Measurements from ENCODE around the gene GADD45GIP1. TPM values are rescaled to one million over a fixed set of nuclear protein-coding genes. Genes with fewer than 3 reads are reported as not detected.

GADD45GIP1 gene
- total RNA-seq, 3 donors from 2014 or later (not counting 1 experiment from before 2014, with no cell fraction given): 5.3 to 7.1 (median 5.7) TPM

GRCh38 chr19:12994701-12995595 is 37.9 kb upstream of the GADD45GIP1 start, which contains the start of gene NFIX:
TSS of gene NFIX (plus strand) at chr19:12995475. CDS start at chr19:12995838, 363 bp downstream.
- peak within 1 kb of the TSS; percentile 33 for H3K4me3 ChIP-seq (ENCODE audit: low read length)
- Mint-ChIP-seq H3K27me3 (ENCODE audit: low read depth in 2 of 2) (peaks cover 16 to 43% of the 10 kb centered on the region in 2 donors), H3K36me3 (no peaks in the 10 kb centered on the region), H3K4me1 (peaks cover 6 to 11% of the 10 kb centered on the region in 2 donors), H3K4me3 (peak within 1 kb of the TSS; percentile 91), H3K27ac (peak within 1 kb of the TSS; percentile 60 to 85), H3K9me3 (no peaks in the 10 kb centered on the region)
- no peaks in the 10 kb centered on the region for H3K36me3 ChIP-seq (ENCODE audit: control insufficient read depth, insufficient read depth, low read length)
- intact Hi-C loops (cut with micrococcal nuclease): no loop called here
- WGBS (ENCODE audit: insufficient coverage): 9% methylated on average over 84 of the region's 84 CpGs
- ATAC-seq (peak; percentile 46 to 67 (median 59)), DNase-seq (peak; percentile 60 to 66)
- H3K27ac ChIP-seq (ENCODE audit: low read length): no peak within 1 kb of the TSS
- no peaks in the 10 kb centered on the region for H3K9me3 ChIP-seq (ENCODE audit: control insufficient read depth, insufficient read depth, low read length)
- peaks cover 12% of the 10 kb centered on the region for H3K4me1 ChIP-seq (ENCODE audit: control insufficient read depth, insufficient read depth, low read length)
- H3K27me3 ChIP-seq (ENCODE audit: control insufficient read depth, insufficient read depth, low read length): peaks cover 5% of the 10 kb centered on the region
- TF ChIP-seq CTCF (IDR thresholded peaks at IDR 0.05): no peak

- 95% methylated on average over 7 of the region's 7 CpGs for WGBS (ENCODE audit: insufficient coverage)
- H3K4me3 ChIP-seq (ENCODE audit: low read length): no peak overlapping the region
- no peak for TF ChIP-seq CTCF (IDR thresholded peaks at IDR 0.05)
- H3K4me1 Mint-ChIP-seq: peaks cover 6 to 11% of the 10 kb centered on the region in 2 donors
- intact Hi-C loops (cut with micrococcal nuclease): no loop called here
- no peak overlapping the region for H3K4me3 Mint-ChIP-seq
- DNase-seq (no peak), ATAC-seq (no peak)
- peaks cover 12% of the 10 kb centered on the region for H3K4me1 ChIP-seq (ENCODE audit: control insufficient read depth, insufficient read depth, low read length)
- peaks cover 5% of the 10 kb centered on the region for H3K27me3 ChIP-seq (ENCODE audit: control insufficient read depth, insufficient read depth, low read length)
- no peaks in the 10 kb centered on the region for H3K9me3 Mint-ChIP-seq
- no peaks in the 10 kb centered on the region for H3K36me3 Mint-ChIP-seq
- H3K27ac Mint-ChIP-seq: no peak overlapping the region
- no peaks in the 10 kb centered on the region for H3K36me3 ChIP-seq (ENCODE audit: control insufficient read depth, insufficient read depth, low read length)
- no peaks in the 10 kb centered on the region for H3K9me3 ChIP-seq (ENCODE audit: control insufficient read depth, insufficient read depth, low read length)
- H3K27me3 Mint-ChIP-seq (ENCODE audit: low read depth in 2 of 2): peaks cover 10 to 33% of the 10 kb centered on the region in 2 donors
- H3K27ac ChIP-seq (ENCODE audit: low read length): no peak overlapping the region
Measured at GRCh38 chr19:12993562-12993961, 36.5 kb upstream of the GADD45GIP1 start.

- no peak for TF ChIP-seq CTCF (IDR thresholded peaks at IDR 0.05)
- Histone ChIP-seq H3K9me3 (ENCODE audit: control insufficient read depth, insufficient read depth, low read length) (no peaks in the 10 kb centered on the region), H3K4me3 (ENCODE audit: low read length) (no peak overlapping the region), H3K27ac (ENCODE audit: low read length) (no peak overlapping the region), H3K36me3 (ENCODE audit: control insufficient read depth, insufficient read depth, low read length) (no peaks in the 10 kb centered on the region), H3K4me1 (ENCODE audit: control insufficient read depth, insufficient read depth, low read length) (peaks cover 12% of the 10 kb centered on the region), H3K27me3 (ENCODE audit: control insufficient read depth, insufficient read depth, low read length) (peaks cover 5% of the 10 kb centered on the region)
- no peak overlapping the region for H3K4me3 Mint-ChIP-seq
- H3K27ac Mint-ChIP-seq: no peak overlapping the region
- peaks cover 8 to 28% of the 10 kb centered on the region in 2 donors for H3K27me3 Mint-ChIP-seq (ENCODE audit: low read depth in 2 of 2)
- H3K36me3 Mint-ChIP-seq: no peaks in the 10 kb centered on the region
- peaks cover 6 to 11% of the 10 kb centered on the region in 2 donors for H3K4me1 Mint-ChIP-seq
- WGBS (ENCODE audit: insufficient coverage): 95% methylated on average over 11 of the region's 11 CpGs
- intact Hi-C loops (cut with micrococcal nuclease): no loop called here
- ATAC-seq: no peak
- no peak for DNase-seq
- no peaks in the 10 kb centered on the region for H3K9me3 Mint-ChIP-seq
Measured at GRCh38 chr19:12992729-12993128, 35.7 kb upstream of the GADD45GIP1 start.

Measured in natural killer cell (primary cell).